Left ventricle myocardium superior (tissue), 1 donor: ENCODE results near the gene YTHDC2. TPM values are rescaled to one million over a fixed set of nuclear protein-coding genes. Genes with fewer than 3 reads are reported as not detected.
"Not testable (repeated sequence)": the region's sequence is repeated elsewhere in the genome, so short reads cannot be mapped to it uniquely, and the experiment has no call there.

Source experiments
- ATAC-seq: fragments of 200-7000 bp; cut with Tn5 transposase; one replicate; pipeline ENCODE4 v1.9.1; 2020; ENCODE audit warnings: mild to moderate bottlenecking, moderate library complexity
- DNase-seq: peaks from one replicate; pipeline ENCODE4 v3.0.0-alpha.2; 2020
- intact Hi-C: fragments of 100-400 bp; cut with micrococcal nuclease; formaldehyde crosslinking; loops from one replicate; pipeline ENCODE4 v1.11.0; 2022
- total RNA-seq: library from RNA; stranded (reverse); fragmentation: NEBNext Ultra II Directional; extraction: Animal tissue kit (Norgen Biotek cat#: 25700); gene quantifications from one replicate; pipeline ENCODE4 v1.2.1, GENCODE V29; 2021
- donor health status: DM: no; HTN: yes; CAD: no; lungs with severe emphysema.

The YTHDC2 gene
- total RNA-seq, 1 donor from 2014 or later = 13.4 TPM

DNA sequence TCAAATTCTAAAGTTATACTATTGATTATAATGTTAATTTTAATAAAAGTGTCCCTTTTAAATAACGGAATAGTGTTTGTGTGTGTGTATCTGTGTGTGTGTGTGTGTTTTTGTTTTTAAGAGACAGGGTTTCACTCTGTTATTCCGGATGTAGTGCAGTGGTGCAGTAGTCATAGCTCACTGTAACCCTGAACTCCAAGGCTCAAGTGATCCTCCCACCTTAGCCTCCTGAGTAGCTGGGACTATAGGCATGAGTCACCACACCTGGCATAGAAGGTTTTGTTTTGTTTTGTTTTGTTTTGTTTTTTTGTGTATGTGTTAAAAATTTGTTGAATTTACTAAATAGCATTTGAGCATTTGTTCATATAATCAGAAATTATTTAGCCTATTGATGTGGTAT lies 64.6 kb downstream of the YTHDC2 start:
- ATAC-seq (no peak), DNase-seq (no peak)
- intact Hi-C loops = no loop called here

DNA sequence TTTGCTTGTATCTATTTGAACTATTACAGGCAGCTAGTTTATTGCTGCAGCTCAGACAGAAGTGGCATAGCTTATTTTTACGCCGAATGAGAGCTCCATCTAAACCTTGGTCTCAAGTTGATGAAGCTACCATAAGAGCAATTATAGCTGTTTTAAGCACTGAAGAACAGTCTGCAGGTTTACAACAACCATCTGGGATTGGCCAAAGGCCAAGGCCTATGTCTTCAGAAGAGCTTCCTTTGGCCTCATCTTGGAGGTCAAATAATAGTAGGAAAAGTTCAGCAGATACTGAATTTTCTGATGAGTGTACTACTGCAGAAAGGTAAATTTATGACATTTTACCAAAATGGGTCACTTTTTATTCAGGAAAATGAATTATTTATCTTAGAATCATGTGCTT lies 67.9 kb downstream of the YTHDC2 start:
- DNase-seq (no peak), ATAC-seq (no peak)
- intact Hi-C loops = no loop called here

DNA sequence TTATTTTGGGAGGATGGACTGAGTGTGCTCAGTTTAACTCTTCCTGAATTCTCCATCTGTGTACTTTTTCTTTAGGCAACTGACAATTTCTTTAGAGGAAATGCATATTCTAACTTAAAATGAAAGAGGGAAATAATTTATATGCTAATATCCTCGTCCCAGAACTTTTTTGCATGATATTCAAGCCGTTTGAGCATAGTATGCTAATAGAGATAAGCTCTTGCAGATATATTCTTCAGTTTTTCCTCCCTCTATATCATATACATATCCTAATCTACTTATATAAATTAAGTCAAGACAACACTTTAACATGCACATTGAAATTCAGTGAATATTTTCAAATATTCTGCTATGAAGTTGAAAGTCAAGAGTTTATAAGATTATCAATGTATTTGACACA lies 84.7 kb downstream of the YTHDC2 start:
- intact Hi-C loops = no loop called here
- ATAC-seq (no peak), DNase-seq (no peak)

DNA sequence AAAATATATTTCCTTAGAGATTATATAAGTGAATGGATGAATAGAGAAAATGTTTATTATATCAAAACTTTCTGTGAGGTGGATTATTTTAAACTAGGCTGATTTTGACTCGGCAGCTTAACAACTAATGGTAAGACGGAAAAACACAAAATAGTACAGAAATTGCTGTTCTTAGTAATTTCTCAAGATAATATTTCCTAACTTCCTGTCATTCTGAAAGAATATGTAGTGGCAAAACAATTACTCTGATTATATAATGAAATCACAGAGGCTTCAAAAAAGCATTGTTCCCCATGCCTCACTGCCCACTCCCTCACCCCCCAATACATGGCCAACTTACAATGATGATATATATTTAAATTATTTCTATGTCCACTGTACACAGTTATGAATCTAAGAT lies 85.4 kb downstream of the YTHDC2 start:
- no peak for DNase-seq
- no peak for ATAC-seq
- intact Hi-C loops = no loop called here

DNA sequence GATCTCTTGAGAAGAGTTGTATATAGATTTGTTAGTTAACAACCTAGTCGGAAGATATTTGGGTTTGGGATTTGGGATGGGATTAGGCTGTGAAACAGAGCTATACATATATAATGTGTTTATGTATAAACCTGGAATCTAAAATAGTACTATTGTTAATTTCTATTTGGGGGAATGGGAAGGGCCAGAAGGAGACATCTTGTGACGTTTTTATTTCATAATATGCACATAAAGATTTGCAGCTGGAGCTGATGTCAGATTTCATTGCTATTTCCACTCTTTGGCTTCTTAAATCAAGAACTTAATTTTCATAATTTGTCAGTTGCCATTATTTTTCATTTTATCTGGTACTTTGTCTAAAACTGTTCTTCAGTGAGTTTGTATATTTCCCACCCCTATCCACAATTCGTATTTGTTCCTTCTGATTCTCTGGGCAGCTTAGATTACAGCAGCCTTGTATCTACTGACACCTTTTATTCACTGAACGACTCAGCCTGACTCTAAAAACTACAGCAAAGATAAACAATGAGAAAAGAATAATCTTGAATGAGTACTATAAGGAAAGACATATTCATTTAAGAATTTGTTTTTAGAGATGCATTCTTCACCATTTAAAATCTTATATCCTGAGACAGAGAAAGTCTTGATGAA lies 86.9 kb downstream of the YTHDC2 start:
- intact Hi-C loops = loop anchor here (10.0 kb wide), 1 partner anchor 606 kb away; no protein-coding TSS in a partner anchor
- DNase-seq = no peak
- no peak for ATAC-seq

DNA sequence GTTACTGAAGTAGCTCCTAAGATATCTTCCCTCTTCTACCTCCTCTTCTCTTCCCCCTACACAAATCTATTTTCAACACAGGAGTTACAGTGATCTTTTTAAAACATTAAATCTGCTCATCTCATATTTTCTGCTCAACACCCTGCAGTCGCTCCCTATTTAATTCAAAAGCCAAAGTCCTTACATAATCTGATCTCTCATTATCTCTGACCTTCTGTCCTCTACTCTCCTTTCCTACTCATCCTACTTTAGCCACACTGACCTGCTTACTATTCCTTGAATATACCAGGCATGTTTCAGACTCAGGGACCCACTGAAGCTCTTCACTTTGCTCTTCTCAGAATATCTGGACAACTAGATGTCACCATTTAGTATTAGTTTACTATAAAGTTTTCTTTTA lies 87.9 kb downstream of the YTHDC2 start:
- ATAC-seq (no peak), DNase-seq (no peak)
- intact Hi-C loops = loop anchor here (10.0 kb wide), 1 partner anchor 607 kb away; no protein-coding TSS in a partner anchor

DNA sequence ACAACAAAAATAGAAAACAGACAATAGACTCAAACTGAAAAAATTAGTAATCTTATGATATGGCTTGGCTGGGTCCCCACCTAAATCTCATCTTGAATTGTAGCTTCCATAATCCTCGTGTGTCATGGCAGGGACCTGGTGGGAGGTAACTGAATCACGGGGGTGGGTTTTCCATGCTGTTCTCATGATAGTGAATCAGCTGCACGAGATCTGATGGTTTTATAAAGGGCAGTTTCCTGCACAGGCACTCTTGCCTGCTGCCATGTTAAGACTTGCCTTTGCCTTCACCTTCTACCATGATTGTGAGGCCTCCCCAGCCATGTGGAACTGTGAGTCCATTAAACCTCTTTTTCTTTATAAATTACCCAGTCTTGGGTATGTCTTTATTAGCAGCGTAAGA lies 89.8 kb downstream of the YTHDC2 start:
- not testable (repeated sequence) for DNase-seq, ATAC-seq
- intact Hi-C loops = loop anchor here (10.0 kb wide), 1 partner anchor 608 kb away; no protein-coding TSS in a partner anchor

DNA sequence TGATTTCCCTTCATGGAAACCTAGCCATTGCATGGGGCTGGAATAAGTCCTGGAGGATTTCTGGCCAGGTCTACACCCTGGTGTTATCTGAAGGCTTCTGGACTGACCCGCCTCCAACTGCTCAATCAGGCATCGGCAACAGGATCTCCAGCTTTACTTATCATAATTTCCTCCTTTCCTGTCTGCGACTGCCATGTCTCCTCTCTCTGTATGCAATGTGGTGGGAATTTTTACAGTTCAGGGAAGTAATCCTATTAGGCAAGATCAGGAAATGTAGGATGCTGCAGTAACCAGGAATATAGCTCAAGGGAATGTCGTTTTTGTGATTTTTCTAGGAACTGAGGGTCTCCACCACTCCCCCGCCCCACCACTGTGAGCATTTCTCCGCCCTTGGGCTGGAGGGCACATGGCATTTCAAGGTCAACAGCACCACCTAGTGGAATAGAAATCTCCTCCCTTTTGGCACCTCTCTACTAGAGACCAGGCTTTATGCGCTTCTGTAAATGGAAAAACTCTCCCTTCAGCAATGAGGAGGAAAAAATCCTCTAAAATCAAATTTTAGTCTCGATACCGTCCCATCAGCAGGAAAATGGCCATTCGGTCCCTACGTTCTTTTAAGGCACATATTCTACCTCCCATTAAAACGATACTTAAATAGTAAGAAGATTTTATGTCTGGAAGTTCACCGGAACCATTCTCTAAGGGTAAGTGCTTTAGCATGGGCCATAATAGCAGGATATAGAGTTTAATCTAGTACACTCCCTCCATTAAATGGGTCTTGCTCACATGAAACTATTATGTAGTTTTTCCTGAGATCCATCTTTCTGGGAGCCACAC lies 93.0 kb downstream of the YTHDC2 start:
- ATAC-seq (peak; percentile 95), DNase-seq (peak; percentile 37)
- intact Hi-C loops = loop anchor here (10.0 kb wide), 1 partner anchor 612 kb away; no protein-coding TSS in a partner anchor

DNA sequence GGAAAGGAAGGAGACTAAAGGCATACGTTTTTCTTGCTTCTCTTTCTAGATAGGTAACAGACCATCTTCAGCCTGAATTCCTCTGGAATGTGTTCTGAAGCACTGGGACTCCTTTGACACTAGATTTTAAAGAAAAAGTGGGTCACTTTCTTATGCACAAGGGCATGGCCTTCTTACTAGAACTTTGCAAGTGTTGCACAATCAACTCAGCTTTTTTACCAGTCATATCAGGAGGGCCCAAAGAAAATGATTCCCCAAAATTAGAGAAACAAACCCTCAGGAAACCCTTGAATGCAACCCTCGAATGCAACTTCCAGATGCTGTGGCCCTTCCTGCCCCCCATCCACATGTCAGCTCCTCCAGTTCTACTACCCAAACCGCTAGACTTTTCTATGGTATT lies 93.9 kb downstream of the YTHDC2 start:
- ATAC-seq = no peak
- intact Hi-C loops = loop anchor here (10.0 kb wide), 1 partner anchor 613 kb away; no protein-coding TSS in a partner anchor
- DNase-seq = no peak

DNA sequence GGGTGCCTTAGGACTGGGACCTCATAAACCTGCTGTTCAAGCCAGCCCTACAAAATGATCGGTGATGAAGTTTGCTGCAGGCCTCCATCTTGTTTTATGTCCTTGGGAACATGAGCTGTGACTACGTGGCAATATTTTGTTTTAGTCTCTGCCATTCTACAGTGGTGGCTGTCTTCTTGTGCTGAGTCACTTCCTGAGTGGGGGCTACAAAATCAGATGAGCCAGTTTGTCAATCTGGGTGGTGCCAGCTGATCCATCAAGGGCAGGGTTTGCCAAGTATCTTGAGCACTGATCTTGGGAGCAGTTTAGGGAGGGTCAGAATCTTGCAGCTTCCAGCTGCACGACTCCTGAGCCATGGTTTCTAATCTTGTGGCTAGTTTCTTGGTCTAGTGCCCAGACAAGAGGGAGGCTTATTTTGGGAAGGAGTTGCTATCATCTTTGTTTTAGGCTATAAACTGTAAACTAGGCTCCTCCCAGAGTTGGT lies 94.7 kb downstream of the YTHDC2 start:
- DNase-seq (no peak), ATAC-seq (peak; percentile 35)
- intact Hi-C loops = loop anchor here (10.0 kb wide), 1 partner anchor 613 kb away; no protein-coding TSS in a partner anchor

DNA sequence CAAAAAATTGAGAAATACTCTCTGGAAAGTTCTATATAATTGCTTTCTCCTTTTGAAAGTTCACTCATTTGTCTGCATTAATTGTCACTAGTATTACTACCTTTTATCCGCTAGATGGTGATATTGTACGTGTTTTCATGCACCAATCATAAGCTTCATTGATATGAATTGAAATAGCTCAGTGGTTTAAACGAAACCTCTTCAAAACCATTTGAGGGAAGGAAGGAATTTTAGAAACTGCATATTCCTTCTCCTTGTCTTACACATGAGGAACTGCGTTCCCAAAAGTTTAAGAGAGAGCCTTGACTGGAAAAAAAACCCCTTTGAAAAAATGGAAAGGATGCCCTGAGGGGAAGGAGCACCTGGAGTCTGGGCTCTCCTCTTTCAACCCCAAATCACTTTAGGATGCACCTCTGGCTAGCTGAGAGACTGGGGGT lies 98.6 kb downstream of the YTHDC2 start:
- intact Hi-C loops = no loop called here
- ATAC-seq = peak; percentile 56
- DNase-seq = no peak

DNA sequence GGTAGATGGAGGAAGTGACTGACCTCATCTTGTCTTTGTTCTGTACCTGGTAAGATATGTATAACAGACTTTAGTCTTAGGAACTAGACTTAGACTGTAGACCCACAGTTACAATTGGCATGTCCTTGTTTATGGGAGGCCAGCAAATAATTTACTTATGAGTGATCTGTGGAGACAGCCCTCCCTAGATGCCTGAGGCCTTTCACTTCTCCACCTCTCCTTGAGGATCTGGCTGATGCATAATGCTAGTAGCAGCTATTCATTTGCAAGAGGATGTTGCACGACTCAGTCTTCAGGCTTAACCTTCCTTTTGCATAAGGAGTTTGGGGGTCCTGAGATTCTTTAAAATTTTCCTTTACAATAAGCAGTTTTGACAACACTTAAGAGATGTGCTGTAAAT lies 100.7 kb downstream of the YTHDC2 start:
- DNase-seq (no peak), ATAC-seq (no peak)
- intact Hi-C loops = no loop called here

DNA sequence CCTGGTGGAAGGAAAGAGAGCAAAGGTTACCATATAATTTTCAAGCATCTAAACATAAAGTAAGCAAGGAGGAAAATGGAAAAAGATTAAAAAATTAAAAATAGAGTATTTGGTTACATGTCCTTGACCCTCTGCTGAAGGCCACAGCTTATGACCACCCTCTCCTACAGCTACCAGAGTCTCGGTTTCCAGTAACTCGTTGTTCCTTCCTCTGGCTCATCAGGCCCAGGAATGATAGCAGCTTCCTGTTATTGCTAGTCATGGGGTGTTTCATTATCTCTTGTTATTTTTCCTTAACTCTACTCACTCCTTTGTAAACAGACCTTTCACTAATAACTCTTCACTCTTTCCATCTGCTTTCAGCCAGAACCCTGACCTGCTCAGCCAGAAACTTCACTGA lies 102.2 kb downstream of the YTHDC2 start:
- ATAC-seq = no peak
- intact Hi-C loops = no loop called here
- DNase-seq = no peak

DNA sequence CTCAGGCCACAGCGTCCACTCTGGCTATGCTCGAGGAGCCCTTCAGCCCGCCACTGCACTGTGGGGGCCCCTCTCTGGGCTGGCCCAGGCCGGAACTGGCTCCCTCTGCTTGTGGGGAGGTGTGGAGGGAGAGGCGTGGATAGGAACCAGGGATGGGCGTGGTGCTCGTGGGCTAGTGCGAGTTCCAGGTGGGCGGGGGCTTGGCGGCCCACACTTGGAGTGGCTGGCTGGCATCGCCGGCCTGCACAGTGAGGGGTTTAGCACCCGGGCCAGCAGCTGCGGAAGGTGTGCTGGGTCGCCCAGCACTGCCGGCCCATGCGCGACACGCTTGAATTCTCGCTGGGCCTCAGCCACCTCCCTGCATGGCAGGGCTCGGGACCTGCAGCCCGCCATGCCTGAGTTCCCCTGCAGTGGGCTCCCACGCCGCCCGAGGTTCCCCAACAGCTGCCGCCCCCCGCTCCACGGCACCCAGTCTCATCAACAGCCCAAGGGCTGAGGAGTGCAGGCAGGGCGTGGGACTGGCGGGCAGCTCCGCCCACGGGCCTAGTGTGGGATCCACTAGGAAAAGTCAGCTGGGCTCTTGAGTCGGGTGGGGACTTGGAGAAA lies 103.8 kb downstream of the YTHDC2 start:
- intact Hi-C loops = no loop called here
- DNase-seq = no peak
- ATAC-seq = no peak

DNA sequence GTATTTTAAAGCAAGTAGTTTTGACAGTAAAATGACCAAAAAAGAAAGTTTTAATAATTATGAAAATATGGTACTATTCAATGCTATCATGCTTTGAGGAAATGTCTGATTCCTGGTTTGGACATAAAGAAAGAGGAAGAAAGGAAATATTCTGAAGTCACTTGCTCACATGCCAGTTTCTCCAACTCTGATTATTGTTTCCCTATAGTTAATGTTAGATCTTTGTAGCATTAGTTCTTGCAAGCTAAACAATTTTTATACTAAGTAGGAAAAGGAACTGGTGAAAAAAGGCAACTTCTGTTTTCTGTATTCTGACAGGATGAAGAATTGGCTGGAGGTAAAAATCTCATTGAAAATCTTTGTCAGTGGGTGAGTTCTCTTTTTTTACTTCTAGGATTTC lies 119.5 kb downstream of the YTHDC2 start:
- DNase-seq (no peak), ATAC-seq (no peak)
- intact Hi-C loops = no loop called here

DNA sequence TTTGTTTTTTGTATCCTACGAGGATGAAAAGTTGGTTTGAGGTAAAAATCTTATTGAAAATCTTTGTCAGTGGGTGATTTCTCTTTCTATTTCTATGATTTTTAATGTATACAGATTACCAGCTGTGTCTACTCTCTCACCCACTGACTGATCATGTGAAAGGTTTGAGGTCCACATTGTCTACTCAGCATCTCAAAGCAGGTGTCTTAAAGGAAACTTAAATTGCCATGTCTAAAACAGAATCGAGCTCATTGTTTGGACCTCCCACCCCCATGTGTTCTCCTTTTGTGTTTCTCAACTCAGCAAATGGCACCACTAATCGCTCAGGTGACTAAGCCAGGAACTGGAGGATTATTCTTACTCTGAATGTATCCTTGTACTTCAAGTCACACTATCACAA lies 121.5 kb downstream of the YTHDC2 start:
- no peak for DNase-seq
- ATAC-seq = no peak
- intact Hi-C loops = no loop called here

DNA sequence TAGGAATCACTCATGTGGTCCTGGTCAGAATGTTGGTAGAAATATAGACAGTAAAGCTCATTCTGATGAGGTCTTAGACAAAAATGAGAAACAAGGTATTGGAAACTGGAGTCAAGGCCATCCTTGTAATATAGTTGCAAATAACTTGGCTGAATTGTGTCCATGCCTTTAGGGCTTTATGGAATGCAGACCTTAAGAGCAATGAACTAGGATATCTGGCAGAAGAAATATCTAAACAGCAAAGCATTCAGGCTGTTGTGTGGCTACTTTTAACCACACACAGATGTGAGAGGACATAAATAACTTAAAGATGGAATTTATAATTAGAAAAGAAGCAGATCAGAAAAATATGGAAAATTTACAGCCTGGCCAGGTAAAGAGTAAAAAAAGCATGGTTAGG lies 128.2 kb downstream of the YTHDC2 start:
- no peak for DNase-seq
- intact Hi-C loops = no loop called here
- ATAC-seq = no peak
